OCI-M2 (cell line): ENCODE measurements around the gene GAS7.

Experiments used
- DNase-seq: peaks from one replicate; lab custom pipeline; 2025; ENCODE audit not compliant: unreplicated experiment; lab: John Stamatoyannopoulos, UW

The GAS7 gene

GRCh38 chr17:10200645-10201044 is 2.2 kb upstream of the GAS7 start:
- no peak for DNase-seq

GRCh38 chr17:10200016-10200415 is 1.6 kb upstream of the GAS7 start:
- no peak for DNase-seq

GRCh38 chr17:10197721-10198508 is 491 bp downstream of the GAS7 start:
- DNase-seq = no peak

- DNase-seq = no peak
Measured at GRCh38 chr17:10197362-10197720, 1.1 kb downstream of the GAS7 start.

- DNase-seq = no peak
Measured at GRCh38 chr17:10196941-10197340, 1.5 kb downstream of the GAS7 start.

GRCh38 chr17:10196384-10196895 is 2.0 kb downstream of the GAS7 start:
- DNase-seq = no peak

- no peak for DNase-seq
Measured at GRCh38 chr17:10195090-10195805, 3.2 kb downstream of the GAS7 start.

- no peak for DNase-seq
Measured at GRCh38 chr17:10193632-10194031, 4.8 kb downstream of the GAS7 start.

- DNase-seq = no peak
Measured at GRCh38 chr17:10192972-10193371, 5.4 kb downstream of the GAS7 start.

- DNase-seq = no peak
Measured at GRCh38 chr17:10192461-10192860, 5.9 kb downstream of the GAS7 start.

- DNase-seq = no peak
Measured at GRCh38 chr17:10187456-10187855, 10.9 kb downstream of the GAS7 start.

GRCh38 chr17:10186771-10187410 is 11.5 kb downstream of the GAS7 start:
- DNase-seq = no peak

GRCh38 chr17:10183931-10184930 is 14.2 kb downstream of the GAS7 start:
- DNase-seq = no peak

- no peak for DNase-seq
Measured at GRCh38 chr17:10182785-10183184, 15.6 kb downstream of the GAS7 start.

- DNase-seq = no peak
Measured at GRCh38 chr17:10178506-10178991, 19.9 kb downstream of the GAS7 start.

GRCh38 chr17:10177913-10178505 is 20.4 kb downstream of the GAS7 start:
- DNase-seq = no peak

- no peak for DNase-seq
Measured at GRCh38 chr17:10177131-10177912, 21.1 kb downstream of the GAS7 start.

- DNase-seq = no peak
Measured at GRCh38 chr17:10173913-10174312, 24.5 kb downstream of the GAS7 start.

GRCh38 chr17:10172778-10173177 is 25.6 kb downstream of the GAS7 start:
- no peak for DNase-seq
